HG02870 (cell line): ENCODE measurements around the gene TMEM138.

ENCODE experiments used
- ATAC-seq: cut with Tn5 transposase; IDR thresholded peaks from one replicate; pipeline ENCODE4 v1.9.1; 2021; ENCODE audit warnings: mild to moderate bottlenecking, moderate library complexity; ENCODE audit not compliant: unreplicated experiment

The TMEM138 gene

GRCh38 chr11:61361741-61362541 is at the start of gene TMEM138, which contains the start of gene CYB561A3:
Gene TMEM138, plus strand, starts transcription at chr11:61362374. Its CDS starts 2,017 bp downstream, at chr11:61364391.
Gene CYB561A3, minus strand, starts transcription at chr11:61361882. Its CDS starts 5,169 bp downstream, at chr11:61356713.
- peak; percentile 82 for ATAC-seq

- ATAC-seq = no peak
Observed at GRCh38 chr11:61315260-61315659, 46.9 kb upstream of the TMEM138 start.

- ATAC-seq = no peak
Observed at GRCh38 chr11:61325649-61326414, 36.3 kb upstream of the TMEM138 start.

GRCh38 chr11:61327669-61328071 is 34.5 kb upstream of the TMEM138 start:
- ATAC-seq = no peak

GRCh38 chr11:61328351-61328750 is 33.8 kb upstream of the TMEM138 start:
- ATAC-seq = no peak

- ATAC-seq = no peak
Observed at GRCh38 chr11:61329871-61330270, 32.3 kb upstream of the TMEM138 start.

GRCh38 chr11:61331651-61332050 is 30.5 kb upstream of the TMEM138 start:
- no peak for ATAC-seq

- ATAC-seq = no peak
Observed at GRCh38 chr11:61332281-61332796, 29.8 kb upstream of the TMEM138 start.

- peak; percentile 86 for ATAC-seq
Observed at GRCh38 chr11:61332797-61333549, 29.2 kb upstream of the TMEM138 start, which contains the start of the genes DDB1 and TKFC. Gene DDB1, minus strand, starts transcription at chr11:61333105. Its CDS starts 137 bp downstream, at chr11:61332968. Gene TKFC, plus strand, starts transcription at chr11:61333228. Its CDS starts 1,501 bp downstream, at chr11:61334729.

- no peak for ATAC-seq
Observed at GRCh38 chr11:61333550-61334433, 28.4 kb upstream of the TMEM138 start.

- no peak for ATAC-seq
Observed at GRCh38 chr11:61334434-61335354, 27.5 kb upstream of the TMEM138 start.

- ATAC-seq = no peak
Observed at GRCh38 chr11:61335355-61335710, 26.8 kb upstream of the TMEM138 start.

- ATAC-seq = peak; percentile 46
Observed at GRCh38 chr11:61336171-61336935, 25.8 kb upstream of the TMEM138 start.

GRCh38 chr11:61337706-61338470 is 24.3 kb upstream of the TMEM138 start:
- no peak for ATAC-seq

- ATAC-seq = no peak
Observed at GRCh38 chr11:61338783-61339489, 23.2 kb upstream of the TMEM138 start.

- no peak for ATAC-seq
Observed at GRCh38 chr11:61339490-61339878, 22.7 kb upstream of the TMEM138 start.

GRCh38 chr11:61340979-61341378 is 21.2 kb upstream of the TMEM138 start:
- no peak for ATAC-seq
